SK-N-DZ (cell line): Measurements from ENCODE around the gene EFS.

ENCODE experiments used
- DNase-seq: peaks from one replicate; pipeline ENCODE4 v3.0.0-alpha.2; 2015; ENCODE audit warnings: low spot score

Gene EFS

GRCh38 chr14:23378612-23379220 is 13.7 kb upstream of the EFS start:
- no peak for DNase-seq

- no peak for DNase-seq
These were observed 12.9 kb upstream of the EFS start for GRCh38 chr14:23377573-23378563.

- DNase-seq: no peak
These were observed 12.2 kb upstream of the EFS start for GRCh38 chr14:23377198-23377550.

- peak; percentile 48 for DNase-seq
These were observed 11.7 kb upstream of the EFS start, which contains the start of gene CMTM5 for GRCh38 chr14:23376482-23377197. Gene CMTM5, plus strand, starts transcription at chr14:23377046. Its CDS starts 206 bp downstream, at chr14:23377252.

GRCh38 chr14:23375527-23376251 is 10.7 kb upstream of the EFS start:
- DNase-seq: no peak

GRCh38 chr14:23373041-23373440 is 8.1 kb upstream of the EFS start:
- DNase-seq: no peak

- no peak for DNase-seq
These were observed 7.5 kb upstream of the EFS start, which contains the start of gene IL25 for GRCh38 chr14:23372509-23372908. Gene IL25, plus strand, starts transcription at chr14:23372809.

GRCh38 chr14:23371865-23372264 is 6.9 kb upstream of the EFS start:
- no peak for DNase-seq

GRCh38 chr14:23370221-23370620 is 5.2 kb upstream of the EFS start:
- no peak for DNase-seq

GRCh38 chr14:23366426-23366921 is 1.5 kb upstream of the EFS start:
- peak; percentile 79 for DNase-seq

GRCh38 chr14:23365732-23366425 is 907 bp upstream of the EFS start:
- peak; percentile 87 for DNase-seq

GRCh38 chr14:23364164-23365035 is 572 bp downstream of the EFS start:
- DNase-seq: peak; percentile 60

- DNase-seq: no peak
These were observed 2.8 kb downstream of the EFS start for GRCh38 chr14:23362200-23362599.

GRCh38 chr14:23361763-23362162 is 3.2 kb downstream of the EFS start:
- no peak for DNase-seq

GRCh38 chr14:23361320-23361719 is 3.7 kb downstream of the EFS start:
- no peak for DNase-seq

- DNase-seq: no peak
These were observed 4.5 kb downstream of the EFS start for GRCh38 chr14:23360496-23360895.

- DNase-seq: no peak
These were observed 5.1 kb downstream of the EFS start for GRCh38 chr14:23359722-23360447.

GRCh38 chr14:23359167-23359626 is 5.8 kb downstream of the EFS start:
- no peak for DNase-seq
